ENCODE measurements around the gene NUP210.

Gene NUP210

GRCh38 chr3:13289771-13290285 is 130.3 kb downstream of the NUP210 start:
- no peak for DNase-seq (ENCODE audit: low read depth)
- no peak overlapping the region for H3K4me3 ChIP-seq (ENCODE audit: low read length)
- TF ChIP-seq CTCF (conservative IDR thresholded peaks at IDR 0.05; ENCODE audit: low read length) = no peak

- H3K4me3 ChIP-seq (ENCODE audit: low read length) = no peak overlapping the region
- no peak for DNase-seq (ENCODE audit: low read depth)
- TF ChIP-seq CTCF (conservative IDR thresholded peaks at IDR 0.05; ENCODE audit: low read length) = no peak
These were observed 131.1 kb downstream of the NUP210 start for GRCh38 chr3:13288732-13289718.

- H3K4me3 ChIP-seq (ENCODE audit: low read length) = no peak overlapping the region
- no peak for DNase-seq (ENCODE audit: low read depth)
- no peak for TF ChIP-seq CTCF (conservative IDR thresholded peaks at IDR 0.05; ENCODE audit: low read length)
These were observed 132.3 kb downstream of the NUP210 start for GRCh38 chr3:13287833-13288232.

GRCh38 chr3:13286873-13287272 is 133.2 kb downstream of the NUP210 start:
- no peak for TF ChIP-seq CTCF (conservative IDR thresholded peaks at IDR 0.05; ENCODE audit: low read length)
- DNase-seq (ENCODE audit: low read depth) = no peak
- no peak overlapping the region for H3K4me3 ChIP-seq (ENCODE audit: low read length)

GRCh38 chr3:13285007-13285567 is 135.0 kb downstream of the NUP210 start:
- TF ChIP-seq CTCF (conservative IDR thresholded peaks at IDR 0.05; ENCODE audit: low read length) = no peak
- DNase-seq (ENCODE audit: low read depth) = no peak
- H3K4me3 ChIP-seq (ENCODE audit: low read length) = no peak overlapping the region

GRCh38 chr3:13283877-13284264 is 136.3 kb downstream of the NUP210 start:
- no peak for TF ChIP-seq CTCF (conservative IDR thresholded peaks at IDR 0.05; ENCODE audit: low read length)
- no peak overlapping the region for H3K4me3 ChIP-seq (ENCODE audit: low read length)
- no peak for DNase-seq (ENCODE audit: low read depth)

Measured in AG10803 (cell line).